ENCODE measurements around the gene PUS7L.

Gene PUS7L

GRCh38 chr12:43750814-43751213 lies 7.8 kb downstream of the PUS7L start:
- DNase-seq (ENCODE audit: low read depth): no peak
- H3K4me3 ChIP-seq (ENCODE audit: low read depth, low read length): no peak overlapping the region
- TF ChIP-seq, protein P1, sequence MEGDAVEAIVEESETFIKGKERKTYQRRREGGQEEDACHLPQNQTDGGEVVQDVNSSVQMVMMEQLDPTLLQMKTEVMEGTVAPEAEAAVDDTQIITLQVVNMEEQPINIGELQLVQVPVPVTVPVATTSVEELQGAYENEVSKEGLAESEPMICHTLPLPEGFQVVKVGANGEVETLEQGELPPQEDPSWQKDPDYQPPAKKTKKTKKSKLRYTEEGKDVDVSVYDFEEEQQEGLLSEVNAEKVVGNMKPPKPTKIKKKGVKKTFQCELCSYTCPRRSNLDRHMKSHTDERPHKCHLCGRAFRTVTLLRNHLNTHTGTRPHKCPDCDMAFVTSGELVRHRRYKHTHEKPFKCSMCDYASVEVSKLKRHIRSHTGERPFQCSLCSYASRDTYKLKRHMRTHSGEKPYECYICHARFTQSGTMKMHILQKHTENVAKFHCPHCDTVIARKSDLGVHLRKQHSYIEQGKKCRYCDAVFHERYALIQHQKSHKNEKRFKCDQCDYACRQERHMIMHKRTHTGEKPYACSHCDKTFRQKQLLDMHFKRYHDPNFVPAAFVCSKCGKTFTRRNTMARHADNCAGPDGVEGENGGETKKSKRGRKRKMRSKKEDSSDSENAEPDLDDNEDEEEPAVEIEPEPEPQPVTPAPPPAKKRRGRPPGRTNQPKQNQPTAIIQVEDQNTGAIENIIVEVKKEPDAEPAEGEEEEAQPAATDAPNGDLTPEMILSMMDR (IDR thresholded peaks at IDR 0.05; ENCODE audit: insufficient read depth, low read depth, low read length, missing control alignments): no peak

- H3K4me3 ChIP-seq (ENCODE audit: low read depth, low read length): no peak overlapping the region
- no peak for DNase-seq (ENCODE audit: low read depth)
- TF ChIP-seq, protein P1 (IDR thresholded peaks at IDR 0.05; ENCODE audit: insufficient read depth, low read depth, low read length, missing control alignments): no peak
These were observed 9.6 kb downstream of the PUS7L start for GRCh38 chr12:43749016-43749415.

DNA sequence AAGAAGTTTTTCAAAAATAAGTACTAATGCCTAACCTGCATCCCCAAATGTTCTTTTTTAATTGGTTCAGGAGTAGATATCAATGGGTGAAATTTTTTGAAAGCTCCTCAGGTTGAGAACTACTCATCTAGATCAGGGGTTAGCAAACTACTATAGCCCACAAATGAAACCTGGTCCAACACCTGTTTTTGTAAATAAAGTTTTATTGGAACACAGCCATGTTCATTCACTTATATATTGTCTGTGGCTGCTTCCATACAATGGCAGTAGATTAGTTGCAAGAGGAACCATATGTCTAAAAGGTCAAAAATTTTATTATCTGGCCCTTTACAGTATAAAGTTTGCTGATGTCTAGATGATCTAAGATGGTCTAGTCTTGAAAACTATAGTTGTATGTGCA lies 13.8 kb downstream of the PUS7L start:
- DNase-seq (ENCODE audit: low read depth): no peak
- H3K4me3 ChIP-seq (ENCODE audit: low read depth, low read length): no peak overlapping the region
- TF ChIP-seq, protein P1 (IDR thresholded peaks at IDR 0.05; ENCODE audit: insufficient read depth, low read depth, low read length, missing control alignments): no peak

DNA sequence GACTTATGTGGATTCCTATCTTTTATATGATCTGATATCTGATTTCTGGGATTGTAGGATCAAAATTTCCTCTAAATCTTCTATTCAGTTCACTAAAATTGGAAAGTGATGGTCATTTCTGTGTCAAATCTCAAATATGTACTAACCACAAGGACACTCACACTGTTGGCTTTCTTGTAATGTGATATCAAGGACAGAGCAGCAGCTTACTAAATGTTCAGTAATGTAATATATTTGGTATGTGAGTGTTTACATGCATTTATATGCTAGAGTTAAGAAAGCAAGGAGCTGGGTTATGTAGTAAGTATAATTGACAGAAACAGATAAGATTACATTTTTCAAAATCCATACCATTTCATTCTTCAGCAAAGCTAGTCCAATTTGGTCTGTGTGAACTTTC lies 16.5 kb downstream of the PUS7L start:
- no peak overlapping the region for H3K4me3 ChIP-seq (ENCODE audit: low read depth, low read length)
- TF ChIP-seq, protein P1 (IDR thresholded peaks at IDR 0.05; ENCODE audit: insufficient read depth, low read depth, low read length, missing control alignments): no peak
- no peak for DNase-seq (ENCODE audit: low read depth)

GRCh38 chr12:43740511-43741100 lies 18.0 kb downstream of the PUS7L start:
- DNase-seq (ENCODE audit: low read depth): peak; percentile 9
- TF ChIP-seq, protein P1 (IDR thresholded peaks at IDR 0.05; ENCODE audit: insufficient read depth, low read depth, low read length, missing control alignments): no peak
- no peak overlapping the region for H3K4me3 ChIP-seq (ENCODE audit: low read depth, low read length)

DNA sequence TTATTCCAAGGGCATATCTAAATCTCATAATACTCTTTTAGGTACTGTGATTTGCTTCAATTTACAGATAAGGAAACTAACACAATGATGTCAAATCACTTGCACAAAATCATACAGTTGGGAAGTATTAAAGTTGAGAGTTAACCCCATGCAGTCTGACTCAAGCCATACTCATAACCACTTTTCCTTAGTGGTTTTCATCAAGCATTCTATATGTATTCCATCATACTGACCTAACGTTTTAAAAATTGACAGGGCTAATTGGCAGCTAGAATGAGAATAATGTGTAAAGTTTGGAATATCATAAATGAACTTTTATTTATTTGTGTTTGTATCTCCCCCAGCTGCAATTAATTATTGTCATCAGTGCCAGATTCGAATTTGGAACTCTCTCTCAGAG lies 20.9 kb downstream of the PUS7L start:
- DNase-seq (ENCODE audit: low read depth): no peak
- TF ChIP-seq, protein P1 (IDR thresholded peaks at IDR 0.05; ENCODE audit: insufficient read depth, low read depth, low read length, missing control alignments): no peak
- no peak overlapping the region for H3K4me3 ChIP-seq (ENCODE audit: low read depth, low read length)

GRCh38 chr12:43736927-43737440 lies 21.6 kb downstream of the PUS7L start:
- TF ChIP-seq, protein P1 (IDR thresholded peaks at IDR 0.05; ENCODE audit: insufficient read depth, low read depth, low read length, missing control alignments): no peak
- DNase-seq (ENCODE audit: low read depth): no peak

More at GRCh38 chr12:43736927-43737440, 21.6 kb downstream of the PUS7L start:
- H3K4me3 ChIP-seq (ENCODE audit: low read depth, low read length): no peak overlapping the region

Data from GM12865 (cell line).